SU-DHL-6 (cell line): ENCODE measurements around the gene FMC1.

Experiments
- H2AFZ ChIP-seq: fragments of 200-600 bp; sonication (generic); 2 replicates; pipeline ENCODE4 v1.6.1; 2014; ENCODE audit warnings: low read depth, mild to moderate bottlenecking, moderate library complexity, mixed read lengths, antibody characterized with exemption, low read length; ENCODE audit not compliant: severe bottlenecking
- H3F3A ChIP-seq: fragments of 200-600 bp; shearing (Covaris generic); 2 replicates; pipeline ENCODE4 v1.6.0; 2016; ENCODE audit warnings: antibody characterized with exemption, mild to moderate bottlenecking; ENCODE audit not compliant: insufficient read depth
- H3K27ac ChIP-seq: fragments of 200-600 bp; sonication (generic); 2 replicates; pipeline ENCODE4 v1.5.1; 2016; ENCODE audit warnings: low read depth, mild to moderate bottlenecking, low read length, moderate library complexity, mixed read lengths
- H3K27me3 ChIP-seq: fragments of 200-600 bp; sonication (generic), shearing (Covaris generic); 2 replicates; pipeline ENCODE4 v1.6.0; 2014; ENCODE audit warnings: mild to moderate bottlenecking, low read length
- H3K36me3 ChIP-seq: fragments of 200-600 bp; sonication (generic); 2 replicates; pipeline ENCODE4 v1.6.1; 2014; ENCODE audit warnings: mild to moderate bottlenecking, low read length, mixed read lengths
- H3K4me2 ChIP-seq: fragments of 300-600, 200-600 bp; shearing (Covaris generic), sonication (generic); 2 replicates; pipeline ENCODE4 v1.6.0; 2014; ENCODE audit warnings: low read length, low read depth, mild to moderate bottlenecking; ENCODE audit not compliant: poor library complexity, severe bottlenecking
- H3K4me3 ChIP-seq: fragments of 200-600 bp; sonication (generic); 2 replicates; pipeline ENCODE4 v1.5.1; 2014; ENCODE audit warnings: antibody characterized with exemption, low read length, mild to moderate bottlenecking, mixed read lengths; ENCODE audit not compliant: insufficient read depth, poor library complexity, severe bottlenecking
- H3K79me2 ChIP-seq: fragments of 200-600 bp; sonication (generic); 2 replicates; pipeline ENCODE4 v1.6.1; 2014; ENCODE audit warnings: mild to moderate bottlenecking, low read length, moderate library complexity; ENCODE audit not compliant: insufficient read depth
- H3K9ac ChIP-seq: fragments of 200-600 bp; sonication (generic); 2 replicates; pipeline ENCODE4 v1.7.0; 2014; ENCODE audit warnings: mild to moderate bottlenecking, low read length
- H3K9me2 ChIP-seq: fragments of 200-600 bp; sonication (generic); replicated peaks from 2 replicates; pipeline ENCODE4 v1.6.1; 2014; ENCODE audit warnings: low read length; ENCODE audit not compliant: insufficient read depth
- H3K9me3 ChIP-seq: fragments of 200-600 bp; sonication (generic); 2 replicates; pipeline ENCODE4 v1.6.1; 2014; ENCODE audit warnings: low read length, mixed read lengths; ENCODE audit not compliant: insufficient read depth
- H4K20me1 ChIP-seq: fragments of 200-600 bp; sonication (generic); 2 replicates; pipeline ENCODE4 v1.6.1; 2014; ENCODE audit warnings: low read depth, mild to moderate bottlenecking, antibody characterized with exemption, low read length, moderate library complexity, mixed read lengths
- CTCF ChIP-seq: fragments of 200-600 bp; sonication (generic); IDR thresholded peaks from one replicate; pipeline ENCODE4 v1.5.1; 2017; ENCODE audit warnings: antibody characterized with exemption, mild to moderate bottlenecking, low read length, moderate library complexity; ENCODE audit not compliant: insufficient read depth, poor library complexity, severe bottlenecking
- EZH2phosphoT487 ChIP-seq: fragments of 200-600 bp; sonication (generic), shearing (Covaris generic); conservative IDR thresholded peaks from 2 replicates; pipeline ENCODE4 v1.6.1; 2018; ENCODE audit warnings: mild to moderate bottlenecking, antibody characterized with exemption, low read length, moderate library complexity, mixed read lengths

Gene FMC1

GRCh38 chr7:139361523-139361922 lies 20.4 kb downstream of the FMC1 start:
- TF ChIP-seq CTCF (no peak), EZH2phosphoT487 (no peak)
- H2AFZ ChIP-seq, result no peak overlapping the region
- no peaks in the 10 kb centered on the region for H3K27me3 ChIP-seq
- H3K27ac ChIP-seq, result peak overlapping the region; percentile 92; the same call in 1 of the 2 replicates
- H3K4me3 ChIP-seq, result peak overlapping the region; percentile 75
- peaks cover 30% of the 10 kb centered on the region for H3K36me3 ChIP-seq
- H3K9me3 ChIP-seq, result no peaks in the 10 kb centered on the region
- peaks cover 78% of the 10 kb centered on the region for H3K79me2 ChIP-seq
- H3K9me2 ChIP-seq, result no peaks in the 10 kb centered on the region
- peaks cover 28% of the 10 kb centered on the region for H4K20me1 ChIP-seq
- H3F3A ChIP-seq, result peaks cover 18% of the 10 kb centered on the region
- H3K4me2 ChIP-seq, result peak overlapping the region; percentile 95
- peak overlapping the region; percentile 94 for H3K9ac ChIP-seq

- peaks cover 33% of the 10 kb centered on the region for H3K36me3 ChIP-seq
These were observed 21.2 kb downstream of the FMC1 start for GRCh38 chr7:139362302-139362701.

GRCh38 chr7:139362981-139363380 lies 21.8 kb downstream of the FMC1 start:
- H3K9me2 ChIP-seq, result no peaks in the 10 kb centered on the region
- H3K4me2 ChIP-seq, result peak overlapping the region; percentile 95
- peak overlapping the region; percentile 94 for H3K9ac ChIP-seq
- peaks cover 41% of the 10 kb centered on the region for H4K20me1 ChIP-seq
- TF ChIP-seq EZH2phosphoT487, result no peak
- no peak for TF ChIP-seq CTCF
- no peaks in the 10 kb centered on the region for H3K9me3 ChIP-seq
- no peak overlapping the region for H3K4me3 ChIP-seq
- peaks cover 7% of the 10 kb centered on the region for H3F3A ChIP-seq
- no peak overlapping the region for H2AFZ ChIP-seq
- H3K36me3 ChIP-seq, result peaks cover 35% of the 10 kb centered on the region
- no peak overlapping the region for H3K27ac ChIP-seq
- no peaks in the 10 kb centered on the region for H3K27me3 ChIP-seq
- peaks cover 89% of the 10 kb centered on the region for H3K79me2 ChIP-seq

More at GRCh38 chr7:139362302-139362701, 21.2 kb downstream of the FMC1 start:
- TF ChIP-seq EZH2phosphoT487 (no peak), CTCF (no peak)
- Histone ChIP-seq H3K27ac (no peak overlapping the region), H2AFZ (no peak overlapping the region), H3K4me2 (peak overlapping the region; percentile 95), H3K9me3 (no peaks in the 10 kb centered on the region), H3F3A (peaks cover 10% of the 10 kb centered on the region), H4K20me1 (peaks cover 34% of the 10 kb centered on the region), H3K9me2 (no peaks in the 10 kb centered on the region), H3K27me3 (no peaks in the 10 kb centered on the region), H3K4me3 (peak overlapping the region; percentile 75), H3K9ac (peak overlapping the region; percentile 94), H3K79me2 (peaks cover 85% of the 10 kb centered on the region)

- Histone ChIP-seq H3K4me3 (no peak overlapping the region), H3K79me2 (peaks cover 100% of the 10 kb centered on the region), H2AFZ (no peak overlapping the region), H3F3A (peaks cover 7% of the 10 kb centered on the region), H3K9me2 (no peaks in the 10 kb centered on the region), H4K20me1 (peaks cover 62% of the 10 kb centered on the region), H3K9ac (no peak overlapping the region), H3K27me3 (no peaks in the 10 kb centered on the region), H3K9me3 (no peaks in the 10 kb centered on the region), H3K36me3 (peaks cover 43% of the 10 kb centered on the region), H3K4me2 (no peak overlapping the region), H3K27ac (no peak overlapping the region)
- TF ChIP-seq EZH2phosphoT487 (no peak), CTCF (no peak)
These were observed 24.2 kb downstream of the FMC1 start for GRCh38 chr7:139365336-139365735.
